CD8-positive, alpha-beta memory T cell (primary cell): ENCODE measurements around the gene TXNRD2. TPM values are rescaled to one million over a fixed set of nuclear protein-coding genes. Genes with fewer than 3 reads are reported as not detected.

ENCODE experiments used
- CTCF ChIA-PET: fragments of 350-600 bp; sonication (Branson Sonifier 250); formaldehyde crosslinking; loops from one replicate; lab custom pipeline; 2021; ENCODE audit warnings: antibody characterized with exemption; lab: Charles Lee
- POLR2A ChIA-PET: fragments of 350-600 bp; sonication (Branson Sonifier 250); formaldehyde crosslinking; loops from one replicate; lab custom pipeline; 2021; ENCODE audit warnings: antibody characterized with exemption; lab: Charles Lee
- DNase-seq, 5 donors: peaks; one replicate each; pipeline versions ENCODE4 v3.0.0 to v3.0.0-alpha.2; 2020 to 2022; ENCODE audit warnings: mixed read lengths in 1 of 5
- H3K27ac ChIP-seq: one replicate; pipeline ENCODE4 v1.7.0; 2013; ENCODE audit warnings: low read depth, mild to moderate bottlenecking, low read length, moderate library complexity
- H3K27me3 ChIP-seq: 2 replicates; pipeline ENCODE4 v1.7.0; 2013; ENCODE audit warnings: low read length, mild to moderate bottlenecking; ENCODE audit not compliant: insufficient read depth, poor library complexity, severe bottlenecking
- H3K36me3 ChIP-seq: 2 replicates; pipeline ENCODE4 v1.7.0; 2013; ENCODE audit warnings: mild to moderate bottlenecking, low read length, moderate library complexity; ENCODE audit not compliant: insufficient read depth
- H3K4me1 ChIP-seq: 2 replicates; pipeline ENCODE4 v1.7.0; 2013; ENCODE audit warnings: mild to moderate bottlenecking, low read length, moderate library complexity; ENCODE audit not compliant: insufficient read depth
- H3K4me3 ChIP-seq: 2 replicates; pipeline ENCODE4 v1.7.0; 2013; ENCODE audit warnings: mild to moderate bottlenecking, low read length
- H3K9me3 ChIP-seq: 2 replicates; pipeline ENCODE4 v1.7.0; 2013; ENCODE audit warnings: mild to moderate bottlenecking, low read length
- H3K27ac Mint-ChIP-seq, 8 donors: one replicate each; pipeline ENCODE4 v1.8.0; 2020 to 2021; ENCODE audit warnings: mixed read lengths in 8 of 8, mild to moderate bottlenecking in 6 of 8, inconsistent platforms in 3 of 8, moderate library complexity in 3 of 8
- H3K27me3 Mint-ChIP-seq, 2 donors: one replicate each; pipeline ENCODE4 v1.8.0; 2020 to 2021; ENCODE audit warnings: mixed read lengths in 2 of 2, mild to moderate bottlenecking in 1 of 2, moderate library complexity in 1 of 2
- H3K36me3 Mint-ChIP-seq, 3 donors: one replicate each; pipeline ENCODE4 v1.8.0; 2020 to 2021; ENCODE audit warnings: mixed read lengths in 3 of 3, inconsistent platforms in 1 of 3, mild to moderate bottlenecking in 1 of 3
- H3K4me1 Mint-ChIP-seq, 3 donors: one replicate each; pipeline ENCODE4 v1.8.0; 2020 to 2021; ENCODE audit warnings: mixed read lengths in 3 of 3, inconsistent platforms in 1 of 3, mild to moderate bottlenecking in 1 of 3
- H3K4me3 Mint-ChIP-seq, 7 donors: one replicate each; pipeline ENCODE4 v1.8.0; 2020 to 2021; ENCODE audit warnings: mixed read lengths in 7 of 7, mild to moderate bottlenecking in 6 of 7, moderate library complexity in 4 of 7, inconsistent platforms in 2 of 7
- H3K9me3 Mint-ChIP-seq, 5 donors: one replicate each; pipeline ENCODE4 v1.8.0; 2020 to 2022; ENCODE audit warnings: mixed read lengths in 5 of 5, mild to moderate bottlenecking in 3 of 5, moderate library complexity in 2 of 5, inconsistent platforms in 1 of 5
- polyA plus RNA-seq: library from polyadenylated mRNA; unstranded; fragments of 300-500 nt; fragmentation: Illumina TruSeq; gene quantifications from one replicate; pipeline ENCODE4 v1.2.3, GENCODE V29; 2021
- total RNA-seq, 2 experiments: library from RNA; stranded (reverse); gene quantifications; one replicate each; pipeline ENCODE4 v1.2.3, GENCODE V29; 2021

The TXNRD2 gene
- total and polyA plus RNA-seq, 3 experiments from 2014 or later, result 13.8 to 27.9 (median 27.6) TPM

- no peaks in the 10 kb centered on the region for H3K36me3 Mint-ChIP-seq
- POLR2A ChIA-PET, result no interaction called here
- no peaks in the 10 kb centered on the region for H3K9me3 Mint-ChIP-seq
These were observed 46.0 kb upstream of the TXNRD2 start for GRCh38 chr22:19987394-19988306.

DNA sequence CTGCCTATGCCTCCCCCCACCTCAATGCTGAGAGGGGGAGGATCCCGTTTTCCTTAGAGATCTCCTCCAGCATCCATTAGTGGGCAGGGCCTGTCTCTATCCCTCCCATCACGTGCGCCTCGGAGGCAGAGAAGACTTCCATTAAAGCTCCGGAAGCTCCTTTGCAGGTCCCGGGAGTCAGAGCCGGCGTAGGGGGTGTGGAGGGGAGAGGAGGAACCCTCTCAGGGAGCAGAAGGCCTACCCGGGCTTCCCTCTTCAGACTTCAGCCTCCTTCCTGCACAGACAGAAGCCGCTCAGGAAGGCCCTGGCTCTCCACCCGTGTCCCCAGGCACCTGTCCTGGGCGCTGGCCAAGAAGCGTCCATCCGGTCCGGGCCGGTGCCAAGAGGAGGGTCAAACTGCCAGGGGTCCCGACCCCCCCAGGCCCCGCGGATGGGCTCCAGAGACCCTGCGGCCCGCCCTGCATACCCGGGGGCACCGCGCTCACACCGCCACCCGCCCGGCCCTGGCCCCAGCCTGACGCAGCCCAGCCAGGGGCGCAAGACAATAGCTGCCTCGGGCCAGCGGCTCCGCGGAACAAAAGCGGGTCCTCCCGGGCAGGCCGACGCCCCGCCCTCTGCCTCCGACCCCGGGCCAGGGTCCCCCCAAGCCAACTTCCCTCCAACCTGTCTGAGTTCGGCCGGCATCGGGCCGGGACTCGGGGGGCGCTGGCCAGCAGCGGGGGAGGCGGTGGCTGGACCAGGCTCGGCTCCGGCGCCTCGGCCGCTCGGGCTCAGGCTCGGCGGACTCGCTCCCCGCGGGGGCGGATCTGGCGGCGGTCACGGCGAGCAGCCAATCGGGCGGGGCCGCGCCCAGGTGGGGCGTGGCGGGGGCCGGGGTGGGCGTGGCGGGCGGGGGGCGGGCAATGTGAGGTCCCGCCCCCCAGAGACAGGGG is 45.1 kb upstream of the TXNRD2 start:
- ChIA-PET CTCF (no interaction called here), POLR2A (interaction anchor here (0.6 kb wide), 1 partner anchor 1679 kb away, joined by 3 read pairs; no protein-coding TSS in a partner anchor)
- H3K9me3 ChIP-seq, result no peaks in the 10 kb centered on the region
- no peaks in the 10 kb centered on the region for H3K36me3 ChIP-seq
- H3K27me3 ChIP-seq, result peaks cover 5% of the 10 kb centered on the region
- Mint-ChIP-seq H3K9me3 (no peaks in the 10 kb centered on the region), H3K27ac (peak overlapping the region in 1 of 8 donors; percentile 54), H3K27me3 (peaks cover 0 to 4% of the 10 kb centered on the region in 2 donors), H3K36me3 (no peaks in the 10 kb centered on the region), H3K4me1 (peaks cover 0 to 7% (median 2%) of the 10 kb centered on the region in 3 donors), H3K4me3 (peak overlapping the region in 5 of 7 donors; percentile 8 to 79 (median 55))
- peak overlapping the region; percentile 31 for H3K27ac ChIP-seq
- peaks cover 28% of the 10 kb centered on the region for H3K4me1 ChIP-seq
- H3K4me3 ChIP-seq, result peak overlapping the region; percentile 44
- DNase-seq, result peak; percentile 53 to 70 (median 58)

More at GRCh38 chr22:19987394-19988306, 46.0 kb upstream of the TXNRD2 start:
- H3K4me1 ChIP-seq, result peaks cover 28% of the 10 kb centered on the region
- Mint-ChIP-seq H3K27me3 (peaks cover 0 to 4% of the 10 kb centered on the region in 2 donors), H3K4me3 (peak overlapping the region in 5 of 7 donors; percentile 46 to 87 (median 54)), H3K27ac (no peak overlapping the region), H3K4me1 (peaks cover 0 to 7% (median 2%) of the 10 kb centered on the region in 3 donors)
- no peaks in the 10 kb centered on the region for H3K9me3 ChIP-seq
- peak overlapping the region; percentile 93 for H3K27ac ChIP-seq
- CTCF ChIA-PET, result interaction anchor here (0.9 kb wide), 1 partner anchor 17 kb away, joined by 3 read pairs; no protein-coding TSS in a partner anchor
- no peak overlapping the region for H3K4me3 ChIP-seq
- H3K27me3 ChIP-seq, result peaks cover 5% of the 10 kb centered on the region
- no peak for DNase-seq
- no peaks in the 10 kb centered on the region for H3K36me3 ChIP-seq

- ChIA-PET CTCF (no interaction called here), POLR2A (interaction anchor here (0.6 kb wide), 1 partner anchor 1679 kb away, joined by 3 read pairs; no protein-coding TSS in a partner anchor)
- H3K4me3 Mint-ChIP-seq, result peak overlapping the region in 5 of 7 donors; percentile 8 to 79 (median 55)
- H3K36me3 Mint-ChIP-seq, result no peaks in the 10 kb centered on the region
- H3K9me3 ChIP-seq, result no peaks in the 10 kb centered on the region
- H3K4me1 Mint-ChIP-seq, result peaks cover 0 to 7% (median 2%) of the 10 kb centered on the region in 3 donors
- H3K36me3 ChIP-seq, result no peaks in the 10 kb centered on the region
- peaks cover 5% of the 10 kb centered on the region for H3K27me3 ChIP-seq
- H3K4me1 ChIP-seq, result peaks cover 28% of the 10 kb centered on the region
- no peak overlapping the region for H3K27ac Mint-ChIP-seq
- peak overlapping the region; percentile 31 for H3K27ac ChIP-seq
- DNase-seq, result no peak
- H3K4me3 ChIP-seq, result no peak overlapping the region
- no peaks in the 10 kb centered on the region for H3K9me3 Mint-ChIP-seq
- H3K27me3 Mint-ChIP-seq, result peaks cover 0 to 4% of the 10 kb centered on the region in 2 donors
These were observed 44.4 kb upstream of the TXNRD2 start for GRCh38 chr22:19986011-19986409.

GRCh38 chr22:19984851-19985811 is 43.5 kb upstream of the TXNRD2 start:
- POLR2A ChIA-PET, result no interaction called here
- CTCF ChIA-PET, result no interaction called here
- no peak overlapping the region for H3K27ac ChIP-seq

GRCh38 chr22:19984201-19984753 is 42.7 kb upstream of the TXNRD2 start:
- H3K4me1 ChIP-seq, result peaks cover 21% of the 10 kb centered on the region
- CTCF ChIA-PET, result no interaction called here

More at GRCh38 chr22:19984851-19985811, 43.5 kb upstream of the TXNRD2 start:
- Histone ChIP-seq H3K27me3 (peaks cover 5% of the 10 kb centered on the region), H3K36me3 (no peaks in the 10 kb centered on the region), H3K9me3 (no peaks in the 10 kb centered on the region), H3K4me3 (no peak overlapping the region), H3K4me1 (peaks cover 28% of the 10 kb centered on the region)
- no peaks in the 10 kb centered on the region for H3K9me3 Mint-ChIP-seq
- peak overlapping the region in 3 of 7 donors; percentile 17 to 82 (median 35) for H3K4me3 Mint-ChIP-seq
- H3K27ac Mint-ChIP-seq, result no peak overlapping the region
- peaks cover 0 to 4% of the 10 kb centered on the region in 2 donors for H3K27me3 Mint-ChIP-seq
- peaks cover 0 to 7% (median 2%) of the 10 kb centered on the region in 3 donors for H3K4me1 Mint-ChIP-seq
- DNase-seq, result no peak
- no peaks in the 10 kb centered on the region for H3K36me3 Mint-ChIP-seq

GRCh38 chr22:19983741-19984140 is 42.1 kb upstream of the TXNRD2 start:
- peak overlapping the region in 1 of 7 donors; percentile 51 for H3K4me3 Mint-ChIP-seq
- H3K4me1 Mint-ChIP-seq, result peaks cover 0 to 7% (median 2%) of the 10 kb centered on the region in 3 donors
- Histone ChIP-seq H3K27ac (peak overlapping the region; percentile 8), H3K36me3 (no peaks in the 10 kb centered on the region), H3K27me3 (peaks cover 5% of the 10 kb centered on the region), H3K4me3 (no peak overlapping the region), H3K9me3 (no peaks in the 10 kb centered on the region), H3K4me1 (peaks cover 18% of the 10 kb centered on the region)
- ChIA-PET CTCF (no interaction called here), POLR2A (no interaction called here)
- no peaks in the 10 kb centered on the region for H3K36me3 Mint-ChIP-seq
- no peak for DNase-seq
- no peaks in the 10 kb centered on the region for H3K9me3 Mint-ChIP-seq
- peaks cover 0 to 4% of the 10 kb centered on the region in 2 donors for H3K27me3 Mint-ChIP-seq
- H3K27ac Mint-ChIP-seq, result no peak overlapping the region

More at GRCh38 chr22:19984201-19984753, 42.7 kb upstream of the TXNRD2 start:
- Histone ChIP-seq H3K27me3 (peaks cover 5% of the 10 kb centered on the region), H3K36me3 (no peaks in the 10 kb centered on the region), H3K27ac (peak overlapping the region; percentile 8), H3K4me3 (no peak overlapping the region), H3K9me3 (no peaks in the 10 kb centered on the region)
- Mint-ChIP-seq H3K27ac (no peak overlapping the region), H3K36me3 (no peaks in the 10 kb centered on the region), H3K27me3 (peaks cover 0 to 4% of the 10 kb centered on the region in 2 donors), H3K9me3 (no peaks in the 10 kb centered on the region), H3K4me3 (peak overlapping the region in 1 of 7 donors; percentile 26), H3K4me1 (peaks cover 0 to 7% (median 2%) of the 10 kb centered on the region in 3 donors)
- no peak for DNase-seq
- POLR2A ChIA-PET, result no interaction called here
